ENCODE data around the gene C1orf35.

GRCh38 chr1:228064296-228064695 lies 38.8 kb downstream of the C1orf35 start:
- TF ChIP-seq CTCF (IDR thresholded peaks at IDR 0.05) (no peak), POLR2A (IDR thresholded peaks at IDR 0.05) (no peak)
